ENCODE measurements around the gene FBXW9.
"Not testable (repeated sequence)": the region's sequence is repeated elsewhere in the genome, so short reads cannot be mapped to it uniquely, and the experiment has no call there.

Gene FBXW9

GRCh38 chr19:12685831-12686230 lies 10.6 kb downstream of the FBXW9 start:
- peaks cover 7% of the 10 kb centered on the region for H3K4me1 ChIP-seq (ENCODE audit: control insufficient read depth, insufficient read depth, low read length, poor library complexity, severe bottlenecking)
- no peak overlapping the region for H3K27ac ChIP-seq (ENCODE audit: insufficient read depth, low read length, poor library complexity, severe bottlenecking)
- no peak overlapping the region for H3K4me3 ChIP-seq (ENCODE audit: insufficient read depth, low read depth, low read length, poor library complexity, severe bottlenecking)
- H3K36me3 ChIP-seq (ENCODE audit: control insufficient read depth, insufficient read depth, low read length): no peaks in the 10 kb centered on the region
- no peaks in the 10 kb centered on the region for H3K9me3 ChIP-seq (ENCODE audit: control insufficient read depth, low read length)
- no peaks in the 10 kb centered on the region for H3K27me3 ChIP-seq (replicated peaks; ENCODE audit: control insufficient read depth, insufficient read depth, low read length, poor library complexity, severe bottlenecking)
- no peak for DNase-seq

GRCh38 chr19:12681074-12681987 lies 15.1 kb downstream of the FBXW9 start, which contains the start of gene DHPS:
Gene DHPS, minus strand, starts transcription at chr19:12681880. Its CDS starts 114 bp downstream, at chr19:12681766.
- H3K4me3 ChIP-seq (ENCODE audit: insufficient read depth, low read depth, low read length, poor library complexity, severe bottlenecking): peak within 1 kb of the TSS; percentile 90
- peak; percentile 82 to 91 (median 88) for DNase-seq
- no peaks in the 10 kb centered on the region for H3K27me3 ChIP-seq (replicated peaks; ENCODE audit: control insufficient read depth, insufficient read depth, low read length, poor library complexity, severe bottlenecking)
- peak within 1 kb of the TSS; percentile 98 for H3K27ac ChIP-seq (ENCODE audit: insufficient read depth, low read length, poor library complexity, severe bottlenecking)
- no peaks in the 10 kb centered on the region for H3K9me3 ChIP-seq (ENCODE audit: control insufficient read depth, low read length)
- peaks cover 19% of the 10 kb centered on the region for H3K4me1 ChIP-seq (ENCODE audit: control insufficient read depth, insufficient read depth, low read length, poor library complexity, severe bottlenecking)
- H3K36me3 ChIP-seq (ENCODE audit: control insufficient read depth, insufficient read depth, low read length): peaks cover 33% of the 10 kb centered on the region

- no peak for DNase-seq
- H3K27ac ChIP-seq (ENCODE audit: insufficient read depth, low read length, poor library complexity, severe bottlenecking): no peak overlapping the region
- H3K27me3 ChIP-seq (replicated peaks; ENCODE audit: control insufficient read depth, insufficient read depth, low read length, poor library complexity, severe bottlenecking): no peaks in the 10 kb centered on the region
- H3K4me1 ChIP-seq (ENCODE audit: control insufficient read depth, insufficient read depth, low read length, poor library complexity, severe bottlenecking): peaks cover 22% of the 10 kb centered on the region
- no peak overlapping the region for H3K4me3 ChIP-seq (ENCODE audit: insufficient read depth, low read depth, low read length, poor library complexity, severe bottlenecking)
- peaks cover 46% of the 10 kb centered on the region for H3K36me3 ChIP-seq (ENCODE audit: control insufficient read depth, insufficient read depth, low read length)
- H3K9me3 ChIP-seq (ENCODE audit: control insufficient read depth, low read length): no peaks in the 10 kb centered on the region
Measured at GRCh38 chr19:12680034-12680433, 16.4 kb downstream of the FBXW9 start.

- H3K4me1 ChIP-seq (ENCODE audit: control insufficient read depth, insufficient read depth, low read length, poor library complexity, severe bottlenecking): peaks cover 22% of the 10 kb centered on the region
- not testable (repeated sequence) for H3K27ac ChIP-seq (ENCODE audit: insufficient read depth, low read length, poor library complexity, severe bottlenecking); H3K27me3 ChIP-seq (replicated peaks; ENCODE audit: control insufficient read depth, insufficient read depth, low read length, poor library complexity, severe bottlenecking); H3K4me3 ChIP-seq (ENCODE audit: insufficient read depth, low read depth, low read length, poor library complexity, severe bottlenecking); DNase-seq; H3K9me3 ChIP-seq (ENCODE audit: control insufficient read depth, low read length)
- H3K36me3 ChIP-seq (ENCODE audit: control insufficient read depth, insufficient read depth, low read length): peaks cover 59% of the 10 kb centered on the region
Measured at GRCh38 chr19:12678039-12678438, 18.4 kb downstream of the FBXW9 start.

- no peaks in the 10 kb centered on the region for H3K9me3 ChIP-seq (ENCODE audit: control insufficient read depth, low read length)
- H3K27me3 ChIP-seq (replicated peaks; ENCODE audit: control insufficient read depth, insufficient read depth, low read length, poor library complexity, severe bottlenecking): no peaks in the 10 kb centered on the region
- H3K36me3 ChIP-seq (ENCODE audit: control insufficient read depth, insufficient read depth, low read length): peaks cover 65% of the 10 kb centered on the region
- H3K4me1 ChIP-seq (ENCODE audit: control insufficient read depth, insufficient read depth, low read length, poor library complexity, severe bottlenecking): peaks cover 22% of the 10 kb centered on the region
- no peak for DNase-seq
- H3K4me3 ChIP-seq (ENCODE audit: insufficient read depth, low read depth, low read length, poor library complexity, severe bottlenecking): no peak overlapping the region
- H3K27ac ChIP-seq (ENCODE audit: insufficient read depth, low read length, poor library complexity, severe bottlenecking): no peak overlapping the region
Measured at GRCh38 chr19:12676928-12677327, 19.5 kb downstream of the FBXW9 start.

GRCh38 chr19:12676384-12676792 lies 20.0 kb downstream of the FBXW9 start:
- Histone ChIP-seq H3K4me1 (ENCODE audit: control insufficient read depth, insufficient read depth, low read length, poor library complexity, severe bottlenecking) (peaks cover 19% of the 10 kb centered on the region), H3K9me3 (ENCODE audit: control insufficient read depth, low read length) (no peaks in the 10 kb centered on the region), H3K27ac (ENCODE audit: insufficient read depth, low read length, poor library complexity, severe bottlenecking) (peak overlapping the region; percentile 39), H3K36me3 (ENCODE audit: control insufficient read depth, insufficient read depth, low read length) (peaks cover 65% of the 10 kb centered on the region), H3K4me3 (ENCODE audit: insufficient read depth, low read depth, low read length, poor library complexity, severe bottlenecking) (no peak overlapping the region), H3K27me3 (replicated peaks; ENCODE audit: control insufficient read depth, insufficient read depth, low read length, poor library complexity, severe bottlenecking) (no peaks in the 10 kb centered on the region)
- peak; percentile 60 to 76 (median 66) for DNase-seq

- no peak overlapping the region for H3K4me3 ChIP-seq (ENCODE audit: insufficient read depth, low read depth, low read length, poor library complexity, severe bottlenecking)
- H3K4me1 ChIP-seq (ENCODE audit: control insufficient read depth, insufficient read depth, low read length, poor library complexity, severe bottlenecking): peaks cover 16% of the 10 kb centered on the region
- H3K9me3 ChIP-seq (ENCODE audit: control insufficient read depth, low read length): no peaks in the 10 kb centered on the region
- peaks cover 65% of the 10 kb centered on the region for H3K36me3 ChIP-seq (ENCODE audit: control insufficient read depth, insufficient read depth, low read length)
- H3K27ac ChIP-seq (ENCODE audit: insufficient read depth, low read length, poor library complexity, severe bottlenecking): no peak overlapping the region
- H3K27me3 ChIP-seq (replicated peaks; ENCODE audit: control insufficient read depth, insufficient read depth, low read length, poor library complexity, severe bottlenecking): no peaks in the 10 kb centered on the region
- no peak for DNase-seq
Measured at GRCh38 chr19:12675940-12676339, 20.5 kb downstream of the FBXW9 start.

GRCh38 chr19:12675399-12675798 lies 21.0 kb downstream of the FBXW9 start:
- no peaks in the 10 kb centered on the region for H3K27me3 ChIP-seq (replicated peaks; ENCODE audit: control insufficient read depth, insufficient read depth, low read length, poor library complexity, severe bottlenecking)
- DNase-seq: no peak
- no peak overlapping the region for H3K27ac ChIP-seq (ENCODE audit: insufficient read depth, low read length, poor library complexity, severe bottlenecking)
- H3K36me3 ChIP-seq (ENCODE audit: control insufficient read depth, insufficient read depth, low read length): peaks cover 65% of the 10 kb centered on the region
- H3K9me3 ChIP-seq (ENCODE audit: control insufficient read depth, low read length): no peaks in the 10 kb centered on the region
- H3K4me1 ChIP-seq (ENCODE audit: control insufficient read depth, insufficient read depth, low read length, poor library complexity, severe bottlenecking): peaks cover 14% of the 10 kb centered on the region
- H3K4me3 ChIP-seq (ENCODE audit: insufficient read depth, low read depth, low read length, poor library complexity, severe bottlenecking): no peak overlapping the region

- H3K27ac ChIP-seq (ENCODE audit: insufficient read depth, low read length, poor library complexity, severe bottlenecking): no peak overlapping the region
- H3K4me3 ChIP-seq (ENCODE audit: insufficient read depth, low read depth, low read length, poor library complexity, severe bottlenecking): no peak overlapping the region
- no peaks in the 10 kb centered on the region for H3K27me3 ChIP-seq (replicated peaks; ENCODE audit: control insufficient read depth, insufficient read depth, low read length, poor library complexity, severe bottlenecking)
- H3K4me1 ChIP-seq (ENCODE audit: control insufficient read depth, insufficient read depth, low read length, poor library complexity, severe bottlenecking): peaks cover 20% of the 10 kb centered on the region
- no peaks in the 10 kb centered on the region for H3K9me3 ChIP-seq (ENCODE audit: control insufficient read depth, low read length)
- peaks cover 47% of the 10 kb centered on the region for H3K36me3 ChIP-seq (ENCODE audit: control insufficient read depth, insufficient read depth, low read length)
- DNase-seq: no peak
Measured at GRCh38 chr19:12672744-12673143, 23.7 kb downstream of the FBXW9 start.

GRCh38 chr19:12670159-12670928 lies 26.1 kb downstream of the FBXW9 start:
- peak overlapping the region; percentile 78 for H3K4me3 ChIP-seq (ENCODE audit: insufficient read depth, low read depth, low read length, poor library complexity, severe bottlenecking)

More at GRCh38 chr19:12670159-12670928, 26.1 kb downstream of the FBXW9 start:
- no peak for DNase-seq
- H3K27ac ChIP-seq (ENCODE audit: insufficient read depth, low read length, poor library complexity, severe bottlenecking): peak overlapping the region; percentile 95
- peaks cover 23% of the 10 kb centered on the region for H3K36me3 ChIP-seq (ENCODE audit: control insufficient read depth, insufficient read depth, low read length)
- H3K27me3 ChIP-seq (replicated peaks; ENCODE audit: control insufficient read depth, insufficient read depth, low read length, poor library complexity, severe bottlenecking): no peaks in the 10 kb centered on the region
- H3K4me1 ChIP-seq (ENCODE audit: control insufficient read depth, insufficient read depth, low read length, poor library complexity, severe bottlenecking): peaks cover 21% of the 10 kb centered on the region
- H3K9me3 ChIP-seq (ENCODE audit: control insufficient read depth, low read length): no peaks in the 10 kb centered on the region

All from effector memory CD4-positive, alpha-beta T cell (primary cell).